ENCODE data around the gene ABHD13.

- no peak for TF ChIP-seq POLR2A (IDR thresholded peaks at IDR 0.05; ENCODE audit: low read depth, low read length)
- TF ChIP-seq POLR2AphosphoS5 (IDR thresholded peaks at IDR 0.05; ENCODE audit: low read depth, low read length): no peak
Measured at GRCh38 chr13:108220041-108220440, 1.8 kb downstream of the ABHD13 start.
